ENCODE data around the gene ACER3.

DNA sequence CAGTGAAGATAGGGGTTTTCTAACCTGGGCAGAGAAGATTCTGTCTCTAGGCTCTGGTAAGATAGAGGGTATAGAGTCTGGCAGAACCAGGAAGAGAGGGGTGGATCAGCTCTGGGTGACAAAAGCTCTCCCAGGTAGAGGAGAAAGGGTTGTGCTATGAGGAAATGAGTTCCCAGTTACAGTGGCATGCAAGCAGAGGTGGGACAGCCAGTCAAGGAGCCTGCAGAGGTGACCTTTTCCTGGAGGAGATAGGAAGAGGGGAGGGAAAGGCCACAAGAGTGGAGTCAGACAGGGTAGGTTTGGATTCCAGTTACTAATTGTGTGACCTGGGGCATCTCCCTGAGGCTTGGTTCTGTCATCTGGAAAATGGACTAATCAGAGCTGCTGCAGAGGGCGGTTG lies 202.7 kb downstream of the ACER3 start:
- TF ChIP-seq, protein P1, sequence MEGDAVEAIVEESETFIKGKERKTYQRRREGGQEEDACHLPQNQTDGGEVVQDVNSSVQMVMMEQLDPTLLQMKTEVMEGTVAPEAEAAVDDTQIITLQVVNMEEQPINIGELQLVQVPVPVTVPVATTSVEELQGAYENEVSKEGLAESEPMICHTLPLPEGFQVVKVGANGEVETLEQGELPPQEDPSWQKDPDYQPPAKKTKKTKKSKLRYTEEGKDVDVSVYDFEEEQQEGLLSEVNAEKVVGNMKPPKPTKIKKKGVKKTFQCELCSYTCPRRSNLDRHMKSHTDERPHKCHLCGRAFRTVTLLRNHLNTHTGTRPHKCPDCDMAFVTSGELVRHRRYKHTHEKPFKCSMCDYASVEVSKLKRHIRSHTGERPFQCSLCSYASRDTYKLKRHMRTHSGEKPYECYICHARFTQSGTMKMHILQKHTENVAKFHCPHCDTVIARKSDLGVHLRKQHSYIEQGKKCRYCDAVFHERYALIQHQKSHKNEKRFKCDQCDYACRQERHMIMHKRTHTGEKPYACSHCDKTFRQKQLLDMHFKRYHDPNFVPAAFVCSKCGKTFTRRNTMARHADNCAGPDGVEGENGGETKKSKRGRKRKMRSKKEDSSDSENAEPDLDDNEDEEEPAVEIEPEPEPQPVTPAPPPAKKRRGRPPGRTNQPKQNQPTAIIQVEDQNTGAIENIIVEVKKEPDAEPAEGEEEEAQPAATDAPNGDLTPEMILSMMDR (IDR thresholded peaks at IDR 0.05) = no peak
- no peak for TF ChIP-seq POLR2A (IDR thresholded peaks at IDR 0.05)

All from thyroid gland (tissue), 4 donors.